BLaER1 (cell line): ENCODE data around the gene MIOX.
"Not testable (repeated sequence)": the region's sequence is repeated elsewhere in the genome, so short reads cannot be mapped to it uniquely, and the experiment has no call there.

Source experiments
- H3K27ac ChIP-seq: shearing (Covaris generic); formaldehyde crosslinking; 2 replicates; pipeline ENCODE4 v1.8.1; 2022
- H3K27me3 ChIP-seq: shearing (Covaris generic); formaldehyde crosslinking; 2 replicates; pipeline ENCODE4 v1.8.1; 2022
- H3K36me3 ChIP-seq: shearing (Covaris generic); formaldehyde crosslinking; 2 replicates; pipeline ENCODE4 v1.8.1; 2022
- H3K4me1 ChIP-seq: shearing (Covaris generic); formaldehyde crosslinking; 2 replicates; pipeline ENCODE4 v1.8.1; 2022
- H3K4me2 ChIP-seq: shearing (Covaris generic); formaldehyde crosslinking; 2 replicates; pipeline ENCODE4 v1.8.1; 2022
- H3K4me3 ChIP-seq: shearing (Covaris generic); formaldehyde crosslinking; 2 replicates; pipeline ENCODE4 v1.8.1; 2022
- H3K9ac ChIP-seq: shearing (Covaris generic); formaldehyde crosslinking; 2 replicates; pipeline ENCODE4 v1.8.1; 2022
- H3K9me3 ChIP-seq: shearing (Covaris generic); formaldehyde crosslinking; 2 replicates; pipeline ENCODE4 v1.8.1; 2022
- H4K20me1 ChIP-seq: shearing (Covaris generic); formaldehyde crosslinking; 2 replicates; pipeline ENCODE4 v1.8.1; 2022
- Cebpa-rat ChIP-seq: shearing (Covaris generic); IDR thresholded peaks from 2 replicates; pipeline ENCODE4 v1.8.1; 2022

The MIOX gene

DNA sequence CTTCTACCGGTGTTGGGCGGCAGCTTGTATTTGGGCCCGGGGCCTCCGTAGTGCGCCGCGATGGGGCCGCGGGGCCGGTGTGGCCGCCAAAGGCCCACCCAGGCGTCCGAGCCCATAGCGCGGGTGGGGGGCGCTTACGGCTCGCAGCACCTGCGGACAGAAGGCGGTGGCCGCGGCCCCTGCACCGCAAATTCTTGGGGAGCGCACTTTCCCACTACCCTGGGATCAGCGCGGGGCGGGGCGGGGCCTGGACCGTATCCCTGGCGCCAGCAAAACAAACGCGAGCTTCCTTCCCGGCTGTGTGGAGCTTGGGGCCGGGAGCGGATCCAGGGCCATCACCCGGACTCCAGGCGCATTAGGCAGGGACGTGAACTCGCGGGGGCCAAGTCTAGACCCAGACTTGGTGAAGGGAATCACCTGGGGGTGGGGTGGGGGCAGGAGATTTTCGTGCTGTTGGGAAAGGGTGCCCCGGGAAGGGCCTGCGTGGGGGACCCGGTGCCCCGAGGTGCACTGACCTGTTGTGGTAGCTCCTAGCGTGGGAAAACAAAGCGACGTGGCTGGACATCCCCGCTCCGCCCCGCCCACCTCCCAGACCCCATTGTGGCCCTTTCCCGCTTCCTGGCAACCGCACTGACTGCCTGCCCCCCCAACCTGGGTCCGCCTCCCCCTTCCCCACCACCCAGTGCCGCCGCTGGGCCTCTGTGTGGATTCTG, 45.5 kb downstream of the MIOX start:
- no peaks in the 10 kb centered on the region for H3K36me3 ChIP-seq
- no peak overlapping the region for H3K4me2 ChIP-seq
- 0 out of 2 replicates have a peak overlapping the region, but pooled peaks have one; percentile 63 for H3K4me3 ChIP-seq
- peaks cover 37% of the 10 kb centered on the region for H3K4me1 ChIP-seq
- peaks cover 39% of the 10 kb centered on the region for H4K20me1 ChIP-seq
- TF ChIP-seq Cebpa-rat, result no peak
- no peak overlapping the region for H3K9ac ChIP-seq
- H3K27me3 ChIP-seq, result peaks cover 67% of the 10 kb centered on the region
- no peak overlapping the region for H3K27ac ChIP-seq
- H3K9me3 ChIP-seq, result peaks cover 18% of the 10 kb centered on the region

DNA sequence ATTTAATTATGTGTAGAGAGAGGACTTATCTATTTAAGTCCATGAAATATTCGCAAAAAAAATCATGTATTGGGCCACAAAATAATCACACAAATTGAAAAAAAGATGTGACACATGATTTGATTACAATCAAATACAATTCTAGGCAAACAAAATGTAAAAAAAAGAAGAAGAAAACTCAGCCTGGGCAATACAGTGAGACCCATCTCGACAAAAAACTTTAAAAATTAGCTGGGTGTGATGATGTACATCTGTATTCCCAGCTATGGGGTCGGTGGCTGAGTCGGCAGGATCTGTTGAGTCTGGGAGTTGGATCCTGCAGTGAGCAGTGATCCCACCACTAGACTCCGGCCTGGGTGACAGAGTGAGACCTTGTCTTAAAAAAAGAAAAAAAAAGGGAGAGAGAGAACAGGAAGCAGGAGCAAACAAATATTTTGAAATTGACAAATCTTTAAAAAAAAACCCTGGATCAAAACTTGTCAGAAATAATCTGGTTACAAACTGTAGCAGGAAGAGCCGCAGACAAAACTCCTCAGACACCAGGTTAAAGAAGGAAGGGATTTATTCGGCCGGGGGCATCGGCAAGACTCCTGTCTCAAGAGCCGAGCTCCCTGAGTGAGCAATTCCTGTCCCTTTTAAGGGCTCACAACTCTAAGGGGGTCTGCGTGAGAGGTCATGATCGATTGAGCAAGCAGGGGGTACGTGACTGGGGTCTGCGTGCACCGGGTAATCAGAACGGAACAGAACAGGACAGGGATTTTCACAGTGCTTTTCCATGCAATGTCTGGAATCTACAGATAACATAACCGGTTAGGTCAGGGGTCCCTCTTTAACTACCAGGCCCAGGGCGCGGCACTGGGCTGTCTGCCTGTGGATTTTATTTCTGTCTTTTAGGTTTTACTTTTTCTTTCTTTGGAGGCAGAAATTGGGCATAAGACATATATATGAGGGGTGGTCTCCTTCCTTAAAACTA, 46.5 kb downstream of the MIOX start:
- H3K4me1 ChIP-seq, result peaks cover 29% of the 10 kb centered on the region
- no peak overlapping the region for H3K4me3 ChIP-seq
- no peak overlapping the region for H3K9ac ChIP-seq
- peaks cover 39% of the 10 kb centered on the region for H4K20me1 ChIP-seq
- H3K27ac ChIP-seq, result no peak overlapping the region
- no peak for TF ChIP-seq Cebpa-rat
- H3K4me2 ChIP-seq, result no peak overlapping the region
- peaks cover 18% of the 10 kb centered on the region for H3K9me3 ChIP-seq
- no peaks in the 10 kb centered on the region for H3K36me3 ChIP-seq
- peaks cover 63% of the 10 kb centered on the region for H3K27me3 ChIP-seq

DNA sequence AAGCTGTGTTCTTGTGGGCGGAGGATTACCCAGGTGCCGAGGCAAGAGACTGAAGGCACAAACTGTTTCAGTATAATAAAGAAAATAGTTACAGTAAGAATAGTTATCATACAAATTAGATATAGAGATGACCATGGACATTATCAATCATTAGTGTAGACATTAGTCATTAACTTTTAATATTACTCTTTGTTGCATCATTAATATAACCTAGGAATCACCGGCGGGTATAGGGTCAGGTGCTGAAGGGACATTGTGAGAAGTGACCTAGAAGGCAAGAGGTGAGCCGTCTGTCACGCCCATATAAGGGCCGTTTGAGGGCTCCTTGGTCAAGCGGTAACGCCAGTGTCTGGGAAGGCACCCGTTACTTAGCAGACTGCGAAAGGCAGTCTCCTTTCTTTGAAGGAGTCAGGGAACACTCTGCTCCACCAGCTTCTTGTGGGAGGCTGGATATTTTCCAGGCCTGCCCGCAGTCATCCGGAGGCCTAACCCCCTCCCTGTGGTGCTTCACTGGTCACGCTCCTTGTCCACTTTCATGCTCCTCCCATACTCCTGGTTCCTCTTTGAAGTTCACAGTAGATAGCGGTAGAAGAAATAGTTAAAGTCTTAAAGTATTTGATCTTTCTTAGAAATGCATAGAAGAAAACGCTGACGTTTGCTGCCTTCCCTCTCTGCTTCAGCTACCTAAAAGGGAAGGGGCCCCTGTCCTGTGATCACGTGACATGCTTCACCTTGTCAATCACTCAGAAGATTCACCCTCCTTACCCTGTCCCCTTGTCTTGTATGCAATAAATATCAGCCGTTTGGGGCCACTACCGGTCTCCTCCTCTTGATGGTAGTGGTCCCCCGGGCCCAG, 47.4 kb downstream of the MIOX start:
- H3K27ac ChIP-seq, H3K4me3 ChIP-seq, H3K36me3 ChIP-seq, H3K4me2 ChIP-seq, H3K9ac ChIP-seq: not testable (repeated sequence)
- Histone ChIP-seq H3K4me1 (peaks cover 23% of the 10 kb centered on the region), H3K27me3 (peaks cover 53% of the 10 kb centered on the region), H4K20me1 (peaks cover 32% of the 10 kb centered on the region), H3K9me3 (peaks cover 18% of the 10 kb centered on the region)

DNA sequence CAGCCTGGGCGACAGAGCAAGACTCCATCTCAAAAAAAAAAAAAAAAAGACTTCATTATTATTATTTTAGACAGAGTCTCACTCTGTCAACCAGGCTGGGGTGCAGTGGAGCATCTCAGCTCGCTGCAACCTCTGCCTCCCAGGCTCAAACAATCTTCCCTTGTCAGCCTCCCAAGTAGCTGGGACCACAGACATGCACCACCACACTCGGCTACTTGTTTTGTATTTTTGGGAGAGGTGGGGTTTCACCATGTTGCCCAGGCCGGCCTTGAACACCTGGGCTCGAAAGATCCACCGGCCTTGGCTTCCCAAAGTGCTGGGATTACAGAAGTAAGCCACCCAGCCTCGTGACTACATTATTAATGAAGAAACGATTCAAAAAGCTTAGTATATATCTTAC, 48.5 kb downstream of the MIOX start:
- Histone ChIP-seq H3K36me3 (no peaks in the 10 kb centered on the region), H3K4me3 (no peak overlapping the region), H3K27me3 (peaks cover 43% of the 10 kb centered on the region), H3K4me2 (no peak overlapping the region), H3K27ac (no peak overlapping the region), H3K9ac (no peak overlapping the region), H4K20me1 (peaks cover 21% of the 10 kb centered on the region), H3K4me1 (peaks cover 26% of the 10 kb centered on the region), H3K9me3 (peaks cover 10% of the 10 kb centered on the region)
- TF ChIP-seq Cebpa-rat, result no peak

DNA sequence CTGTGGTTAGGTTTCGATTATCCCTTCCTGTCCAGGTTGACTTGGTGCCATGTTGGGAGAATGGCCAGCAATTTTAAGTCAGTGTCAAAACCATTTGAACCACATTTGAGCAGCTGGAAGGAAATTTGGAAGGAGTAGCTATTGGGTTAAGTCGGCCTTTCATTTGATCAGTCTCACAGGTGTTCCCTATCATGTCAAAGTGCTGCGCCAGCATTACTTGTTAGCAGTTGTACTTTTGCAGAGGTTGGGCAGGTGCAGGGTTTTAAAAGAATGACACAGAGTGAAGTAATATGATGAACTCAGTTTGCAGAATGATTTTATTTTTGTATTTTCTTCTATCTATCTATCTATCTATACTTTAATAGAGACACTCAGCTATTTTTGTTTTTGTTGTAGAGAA, 49.6 kb downstream of the MIOX start:
- Histone ChIP-seq H3K9me3 (no peaks in the 10 kb centered on the region), H3K27ac (no peak overlapping the region), H3K36me3 (no peaks in the 10 kb centered on the region), H3K4me2 (no peak overlapping the region), H3K27me3 (peaks cover 32% of the 10 kb centered on the region), H4K20me1 (peaks cover 10% of the 10 kb centered on the region), H3K4me3 (no peak overlapping the region), H3K9ac (no peak overlapping the region), H3K4me1 (peaks cover 19% of the 10 kb centered on the region)
- TF ChIP-seq Cebpa-rat, result no peak

DNA sequence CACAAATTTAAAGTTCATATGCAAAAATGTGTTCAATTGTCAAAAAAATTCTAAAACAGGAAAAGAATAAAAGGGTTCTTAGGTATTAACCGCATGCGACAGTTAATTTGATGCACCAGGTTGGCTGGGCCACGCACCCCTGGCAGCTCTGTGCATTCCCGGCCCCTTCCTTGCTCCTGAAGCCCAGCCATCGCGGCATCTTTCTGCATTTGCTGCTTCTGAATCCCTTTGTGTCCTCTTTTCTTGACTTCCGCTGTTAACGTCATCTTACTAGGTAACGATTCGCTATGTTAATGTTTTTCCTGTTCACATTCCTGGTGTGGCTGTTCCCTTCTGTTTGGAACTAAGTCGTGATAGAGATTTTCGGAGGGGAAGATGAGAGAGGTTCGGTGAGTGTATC, 51.1 kb downstream of the MIOX start:
- no peak overlapping the region for H3K27ac ChIP-seq
- peaks cover 16% of the 10 kb centered on the region for H3K4me1 ChIP-seq
- no peak overlapping the region for H3K4me2 ChIP-seq

More for the DNA sequence above, 51.1 kb downstream of the MIOX start:
- Histone ChIP-seq H3K4me3 (no peak overlapping the region), H3K9me3 (no peaks in the 10 kb centered on the region), H3K27me3 (peaks cover 17% of the 10 kb centered on the region), H4K20me1 (no peaks in the 10 kb centered on the region; the same call in 1 of the 2 replicates), H3K9ac (no peak overlapping the region), H3K36me3 (no peaks in the 10 kb centered on the region)
- TF ChIP-seq Cebpa-rat, result no peak
